HCT116 (cell line): Measurements from ENCODE around the gene IGSF21. TPM values are rescaled to one million over a fixed set of nuclear protein-coding genes. Genes with fewer than 3 reads are reported as not detected.

Experiments used
- ATAC-seq: fragments of 200-7000 bp; cut with Tn5 transposase; 2 replicates; pipeline ENCODE4 v1.9.1; 2020; ENCODE audit warnings: mild to moderate bottlenecking, moderate library complexity
- BruUV-seq: library from RNA; stranded (reverse); fragments of 400-500 nt; replicated peaks from 2 replicates; lab custom pipeline; 2021; lab: Mats Ljungman, UMichigan
- CTCF ChIA-PET: fragments of 300-600 bp; sonication (Branson Sonifier 250); formaldehyde crosslinking; loops from one replicate; lab custom pipeline; 2021; ENCODE audit warnings: antibody characterized with exemption; lab: Charles Lee
- POLR2A ChIA-PET: fragments of 300-600, 350-600 bp; sonication (Branson Sonifier 250); formaldehyde crosslinking; loops from one replicate; lab custom pipeline; 2021; ENCODE audit warnings: antibody characterized with exemption; lab: Charles Lee
- RAD21 ChIA-PET, 2 experiments: fragments of 300-600 bp; sonication (Branson Sonifier 250); formaldehyde crosslinking; loops; one replicate each; lab custom pipeline; 2023; ENCODE audit warnings: low total read pairs in 2 of 2; ENCODE audit not compliant: uncharacterized antibody in 2 of 2, unreplicated experiment in 2 of 2, low non-redundant PET in 1 of 2; lab: Charles Lee
- DNase-seq: peaks from one replicate; pipeline ENCODE4 v3.0.0-alpha.2; 2010; ENCODE audit warnings: low read depth, low spot score
- H2AFZ ChIP-seq: fragments of 200-600 bp; shearing (Covaris generic), sonication (generic); 2 replicates; pipeline ENCODE4 v1.6.1; 2017; ENCODE audit warnings: low read depth, mixed run types, mixed read lengths, antibody characterized with exemption, low read length; ENCODE audit not compliant: poor library complexity, severe bottlenecking
- H3K27ac ChIP-seq: 2 replicates; pipeline ENCODE4 v1.5.1; 2012; ENCODE audit warnings: low read depth, low read length
- H3K27me3 ChIP-seq: fragments of 200-600 bp; sonication (generic); 2 replicates; pipeline ENCODE4 v1.6.1; 2016; ENCODE audit warnings: mixed run types, low read length, mixed read lengths; ENCODE audit not compliant: insufficient read depth
- H3K36me3 ChIP-seq, 2 experiments: fragments of 200-500 bp in 1 of 2; fragments of 200-600 bp in 1 of 2; sonication (Bioruptor generic) in 1 of 2; sonication (generic) in 1 of 2; 2 replicates each; pipeline versions ENCODE4 v1.5.1 to v1.6.1; 2014 to 2016; ENCODE audit warnings: low read length in 2 of 2, inconsistent platforms in 1 of 2, mixed read lengths in 1 of 2, mixed run types in 1 of 2; ENCODE audit not compliant: insufficient read depth in 2 of 2, control insufficient read depth in 1 of 2
- H3K4me1 ChIP-seq, 2 experiments: fragments of 200-600 bp in 1 of 2; sonication (generic) in 1 of 2; 2 replicates each; pipeline versions ENCODE4 v1.5.1 to v1.6.1; 2012 to 2017; ENCODE audit warnings: low read length in 2 of 2, inconsistent platforms in 1 of 2, mild to moderate bottlenecking in 1 of 2, mixed read lengths in 1 of 2, mixed run types in 1 of 2, moderate library complexity in 1 of 2; ENCODE audit not compliant: insufficient read depth in 2 of 2, control insufficient read depth in 1 of 2
- H3K4me2 ChIP-seq: fragments of 200-600 bp; sonication (generic); 2 replicates; pipeline ENCODE4 v1.6.1; 2017; ENCODE audit warnings: mixed run types, low read length, mixed read lengths
- H3K4me3 ChIP-seq, 2 experiments: fragments of 200-600 bp in 1 of 2; sonication (generic) in 1 of 2; replicated peaks in 1 of 2; 2 replicates each; pipeline ENCODE4 v1.5.1; 2011 to 2016; ENCODE audit warnings: low read length in 2 of 2, control low read depth in 1 of 2, low read depth in 1 of 2, mild to moderate bottlenecking in 1 of 2, mixed read lengths in 1 of 2, mixed run types in 1 of 2
- H3K79me2 ChIP-seq: fragments of 200-600 bp; sonication (generic); 2 replicates; pipeline ENCODE4 v1.6.1; 2017; ENCODE audit warnings: mild to moderate bottlenecking, mixed run types, low read length, moderate library complexity, mixed read lengths; ENCODE audit not compliant: insufficient read depth
- H3K9ac ChIP-seq: fragments of 200-600 bp; sonication (generic); 2 replicates; pipeline ENCODE4 v1.6.1; 2016; ENCODE audit warnings: low read length, mixed read lengths
- H3K9me2 ChIP-seq: fragments of 200-600 bp; sonication (generic), shearing (Covaris generic); 2 replicates; pipeline ENCODE4 v1.6.1; 2017; ENCODE audit warnings: mixed run types, mild to moderate bottlenecking, moderate library complexity; ENCODE audit not compliant: insufficient read depth
- H3K9me3 ChIP-seq, 2 experiments: fragments of 200-500 bp in 1 of 2; fragments of 200-600 bp in 1 of 2; sonication (Bioruptor generic) in 1 of 2; sonication (generic) in 1 of 2; 2 replicates each; pipeline ENCODE4 v1.6.1; 2014 to 2017; ENCODE audit warnings: low read length in 2 of 2, mixed read lengths in 2 of 2, inconsistent platforms in 1 of 2, low read depth in 1 of 2, mild to moderate bottlenecking in 1 of 2, mixed run types in 1 of 2, moderate library complexity in 1 of 2; ENCODE audit not compliant: control insufficient read depth in 1 of 2, insufficient read depth in 1 of 2
- H4K20me1 ChIP-seq: fragments of 200-600 bp; sonication (generic), shearing (Covaris generic); 2 replicates; pipeline ENCODE4 v1.6.1; 2017; ENCODE audit warnings: mixed run types, mild to moderate bottlenecking, moderate library complexity; ENCODE audit not compliant: insufficient read depth
- CBX3 ChIP-seq: IDR thresholded peaks from 2 replicates; pipeline ENCODE4 v1.6.1; 2012; ENCODE audit warnings: low read depth
- CTCF ChIP-seq, 3 experiments: fragments of 200-600 bp in 1 of 3; sonication (generic) in 1 of 3; IDR thresholded peaks in 2 of 3; conservative IDR thresholded peaks in 1 of 3; 2 replicates each; pipeline ENCODE4 v1.5.1; 2012 to 2017; ENCODE audit warnings: low read depth in 2 of 3, low read length in 2 of 3, antibody characterized with exemption in 1 of 3, borderline replicate concordance in 1 of 3, control low read depth in 1 of 3, mild to moderate bottlenecking in 1 of 3, mixed read lengths in 1 of 3, mixed run types in 1 of 3, moderate library complexity in 1 of 3; ENCODE audit not compliant: insufficient read depth in 1 of 3
- EGR1 ChIP-seq: IDR thresholded peaks from 2 replicates; pipeline ENCODE4 v1.6.1; 2012; ENCODE audit warnings: low read depth
- ELF1 ChIP-seq: IDR thresholded peaks from 2 replicates; pipeline ENCODE4 v1.6.1; 2012; ENCODE audit warnings: low read depth, borderline replicate concordance
- FOSL1 ChIP-seq: IDR thresholded peaks from 2 replicates; pipeline ENCODE4 v1.6.1; 2012; ENCODE audit warnings: low read depth
- RAD21 ChIP-seq: IDR thresholded peaks from 2 replicates; pipeline ENCODE4 v1.6.1; 2012; ENCODE audit warnings: low read depth, mild to moderate bottlenecking
- intact Hi-C: fragments of 100-400 bp; cut with micrococcal nuclease; formaldehyde crosslinking; loops from 2 replicates; pipeline ENCODE4 v1.10.0; 2022
- total RNA-seq: library from RNA; stranded (reverse); gene quantifications from one replicate; pipeline ENCODE4 v1.2.1, GENCODE V29; 2021; ENCODE audit not compliant: unreplicated experiment
- TF ChIP-seq, protein P1 (sequence below): IDR thresholded peaks from 2 replicates; pipeline ENCODE4 v1.6.1; 2012; ENCODE audit warnings: low read depth

IGSF21 gene
- total RNA-seq, 1 experiment from 2014 or later: not detected

DNA sequence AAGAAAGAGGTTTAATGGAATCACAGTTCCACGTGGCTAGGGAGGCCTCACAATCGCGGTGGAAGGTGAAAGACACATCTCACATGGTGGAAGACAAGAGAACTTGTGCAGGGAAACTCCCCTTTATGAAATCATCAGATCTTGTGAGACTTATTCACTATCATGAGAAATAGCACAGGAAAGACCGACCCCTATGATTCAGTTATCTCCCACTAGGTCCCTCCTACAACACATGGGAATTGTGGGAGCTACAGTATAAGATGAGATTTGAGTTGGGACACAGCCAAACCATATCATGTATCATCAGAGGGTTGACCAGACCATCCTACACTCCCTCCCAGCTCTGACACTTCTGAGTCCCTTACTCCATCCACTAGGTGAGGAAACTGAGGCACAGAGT lies 229.2 kb downstream of the IGSF21 start:
- no peak overlapping the region for H3K4me3 ChIP-seq
- BruUV-seq: no TSS peak
- H3K36me3 ChIP-seq: no peaks in the 10 kb centered on the region
- peaks cover 21% of the 10 kb centered on the region for H3K27me3 ChIP-seq
- POLR2A ChIA-PET: no interaction called here
- H3K9ac ChIP-seq: no peak overlapping the region
- no peak overlapping the region for H3K4me2 ChIP-seq
- H2AFZ ChIP-seq: no peak overlapping the region
- H3K4me1 ChIP-seq: peaks cover 0 to 5% of the 10 kb centered on the region in 2 experiments; a peak in 1 of 4 replicates
- H4K20me1 ChIP-seq: no peaks in the 10 kb centered on the region
- intact Hi-C loops: no loop called here
- no peaks in the 10 kb centered on the region for H3K79me2 ChIP-seq
- TF ChIP-seq, protein P1, sequence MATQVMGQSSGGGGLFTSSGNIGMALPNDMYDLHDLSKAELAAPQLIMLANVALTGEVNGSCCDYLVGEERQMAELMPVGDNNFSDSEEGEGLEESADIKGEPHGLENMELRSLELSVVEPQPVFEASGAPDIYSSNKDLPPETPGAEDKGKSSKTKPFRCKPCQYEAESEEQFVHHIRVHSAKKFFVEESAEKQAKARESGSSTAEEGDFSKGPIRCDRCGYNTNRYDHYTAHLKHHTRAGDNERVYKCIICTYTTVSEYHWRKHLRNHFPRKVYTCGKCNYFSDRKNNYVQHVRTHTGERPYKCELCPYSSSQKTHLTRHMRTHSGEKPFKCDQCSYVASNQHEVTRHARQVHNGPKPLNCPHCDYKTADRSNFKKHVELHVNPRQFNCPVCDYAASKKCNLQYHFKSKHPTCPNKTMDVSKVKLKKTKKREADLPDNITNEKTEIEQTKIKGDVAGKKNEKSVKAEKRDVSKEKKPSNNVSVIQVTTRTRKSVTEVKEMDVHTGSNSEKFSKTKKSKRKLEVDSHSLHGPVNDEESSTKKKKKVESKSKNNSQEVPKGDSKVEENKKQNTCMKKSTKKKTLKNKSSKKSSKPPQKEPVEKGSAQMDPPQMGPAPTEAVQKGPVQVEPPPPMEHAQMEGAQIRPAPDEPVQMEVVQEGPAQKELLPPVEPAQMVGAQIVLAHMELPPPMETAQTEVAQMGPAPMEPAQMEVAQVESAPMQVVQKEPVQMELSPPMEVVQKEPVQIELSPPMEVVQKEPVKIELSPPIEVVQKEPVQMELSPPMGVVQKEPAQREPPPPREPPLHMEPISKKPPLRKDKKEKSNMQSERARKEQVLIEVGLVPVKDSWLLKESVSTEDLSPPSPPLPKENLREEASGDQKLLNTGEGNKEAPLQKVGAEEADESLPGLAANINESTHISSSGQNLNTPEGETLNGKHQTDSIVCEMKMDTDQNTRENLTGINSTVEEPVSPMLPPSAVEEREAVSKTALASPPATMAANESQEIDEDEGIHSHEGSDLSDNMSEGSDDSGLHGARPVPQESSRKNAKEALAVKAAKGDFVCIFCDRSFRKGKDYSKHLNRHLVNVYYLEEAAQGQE: no peak
- TF ChIP-seq FOSL1: no peak
- no peak for TF ChIP-seq EGR1
- no peak for TF ChIP-seq RAD21
- no peak for TF ChIP-seq ELF1
- no peak for TF ChIP-seq CBX3
- no peak for TF ChIP-seq CTCF (IDR thresholded peaks at IDR 0.05 in 2 of 3, conservative IDR thresholded peaks at IDR 0.05 in 1 of 3; ENCODE audit: borderline replicate concordance in 1 of 3, insufficient read depth in 1 of 3, low read depth in 2 of 3, low read length in 2 of 3)
- CTCF ChIA-PET: no interaction called here
- RAD21 ChIA-PET: no interaction called here
- no peak for ATAC-seq
- H3K9me3 ChIP-seq: no peaks in the 10 kb centered on the region
- no peak for DNase-seq
- H3K9me2 ChIP-seq: no peaks in the 10 kb centered on the region
- no peak overlapping the region for H3K27ac ChIP-seq
